HG02763 (cell line): Measurements from ENCODE around the gene TGM2.
"Not testable (repeated sequence)": the region's sequence is repeated elsewhere in the genome, so short reads cannot be mapped to it uniquely, and the experiment has no call there.

Experiments used
- ATAC-seq: cut with Tn5 transposase; IDR thresholded peaks from one replicate; pipeline ENCODE4 v1.9.1; 2021; ENCODE audit warnings: mild to moderate bottlenecking, moderate library complexity; ENCODE audit not compliant: unreplicated experiment

Gene TGM2

GRCh38 chr20:38119446-38119845 lies 45.6 kb downstream of the TGM2 start:
- no peak for ATAC-seq

DNA sequence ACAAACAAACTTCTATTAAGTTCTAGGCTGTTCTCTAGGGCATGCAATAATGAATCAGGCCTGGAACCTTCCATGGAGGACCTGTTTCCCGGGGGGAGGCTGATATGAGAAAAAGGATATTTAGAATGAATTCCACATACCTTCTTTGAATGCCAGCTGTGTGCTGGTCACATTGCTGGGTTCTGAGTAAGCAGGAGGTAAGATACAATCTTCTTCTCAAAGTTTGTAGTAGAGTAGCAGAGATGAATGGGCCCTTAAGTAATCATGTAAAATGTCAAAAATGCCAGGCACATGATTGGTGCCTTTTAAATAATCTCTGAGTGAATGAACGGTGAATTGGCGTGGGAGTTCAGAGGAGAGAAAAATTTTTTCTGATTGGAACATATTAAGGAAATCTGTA lies 47.4 kb downstream of the TGM2 start:
- no peak for ATAC-seq

DNA sequence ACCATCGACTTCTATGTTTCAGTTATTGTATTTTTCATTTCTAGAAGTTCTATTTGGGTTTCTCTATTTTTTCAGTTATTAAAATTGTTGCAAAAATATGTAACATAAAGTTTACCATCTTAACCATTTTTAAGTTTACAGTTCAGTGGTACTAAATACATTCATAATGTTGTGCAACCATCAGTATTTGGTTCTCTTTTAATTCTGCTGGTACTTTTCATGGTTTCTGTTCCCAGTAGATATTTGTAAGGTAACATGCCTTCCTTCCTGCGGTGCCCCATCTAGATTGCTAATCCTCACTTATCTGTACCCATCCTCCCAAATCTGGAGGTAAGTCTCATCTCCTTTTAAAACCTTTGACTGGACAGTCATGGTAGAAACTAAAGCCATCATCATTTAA lies 47.9 kb downstream of the TGM2 start:
- no peak for ATAC-seq

DNA sequence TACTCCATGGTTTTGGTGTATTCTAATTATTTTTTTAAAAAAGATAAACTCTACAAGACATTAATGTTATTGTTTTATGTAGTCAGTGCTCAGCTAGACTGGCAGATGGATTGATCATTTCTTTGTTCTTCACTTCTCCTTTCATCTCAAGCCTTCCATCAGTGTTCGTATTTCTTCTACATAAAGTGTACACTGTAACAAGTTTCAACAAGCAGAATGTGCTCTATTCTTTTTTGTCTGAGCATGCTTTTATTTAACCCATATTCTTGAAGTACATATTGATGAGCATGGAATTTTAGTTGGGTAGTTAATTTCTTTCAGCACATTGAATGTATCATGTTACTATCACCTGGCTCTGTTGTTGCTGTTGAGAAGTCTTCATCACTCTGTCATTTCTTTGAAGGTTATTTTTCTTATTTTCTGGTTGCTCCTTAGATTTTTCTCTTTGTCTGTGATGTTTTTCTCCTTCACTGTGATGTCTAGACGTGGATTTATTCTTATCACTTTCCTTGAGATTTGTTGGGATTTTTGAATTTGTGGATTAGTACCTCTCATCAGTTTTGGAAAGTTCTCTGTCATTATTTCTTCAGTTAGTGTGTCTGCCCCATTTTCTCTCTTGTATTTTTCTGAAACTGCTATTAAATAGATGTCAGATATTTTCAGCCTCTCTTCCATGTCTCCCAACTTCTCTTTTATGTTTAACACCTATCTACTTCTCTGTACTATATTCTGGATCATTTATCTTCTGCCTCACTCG lies 48.5 kb downstream of the TGM2 start:
- no peak for ATAC-seq

- ATAC-seq, result no peak
Observed at GRCh38 chr20:38115896-38116295, 49.2 kb downstream of the TGM2 start.

- ATAC-seq, result no peak
Observed at GRCh38 chr20:38115205-38115604, 49.9 kb downstream of the TGM2 start.

DNA sequence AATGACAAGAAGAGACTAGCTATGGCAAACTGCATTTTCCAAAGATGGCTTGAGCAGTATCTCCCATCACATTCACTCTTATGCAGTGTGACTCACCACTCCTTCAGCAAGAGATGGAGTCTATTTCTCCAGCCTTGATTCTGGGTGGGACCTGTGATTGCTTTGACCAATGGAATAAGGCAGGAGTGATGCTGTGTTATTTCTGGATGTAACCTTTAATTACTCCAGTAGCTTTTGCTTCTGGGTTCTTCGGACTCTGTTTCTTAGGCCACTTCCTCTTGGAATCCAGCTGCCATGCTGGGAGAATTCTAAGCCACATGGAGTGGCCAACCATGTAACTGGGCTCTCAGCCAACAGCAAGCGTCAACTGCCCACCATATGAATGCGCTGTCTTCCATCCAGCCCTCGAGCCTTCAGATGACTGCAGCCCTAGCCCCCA lies 50.7 kb downstream of the TGM2 start:
- no peak for ATAC-seq

DNA sequence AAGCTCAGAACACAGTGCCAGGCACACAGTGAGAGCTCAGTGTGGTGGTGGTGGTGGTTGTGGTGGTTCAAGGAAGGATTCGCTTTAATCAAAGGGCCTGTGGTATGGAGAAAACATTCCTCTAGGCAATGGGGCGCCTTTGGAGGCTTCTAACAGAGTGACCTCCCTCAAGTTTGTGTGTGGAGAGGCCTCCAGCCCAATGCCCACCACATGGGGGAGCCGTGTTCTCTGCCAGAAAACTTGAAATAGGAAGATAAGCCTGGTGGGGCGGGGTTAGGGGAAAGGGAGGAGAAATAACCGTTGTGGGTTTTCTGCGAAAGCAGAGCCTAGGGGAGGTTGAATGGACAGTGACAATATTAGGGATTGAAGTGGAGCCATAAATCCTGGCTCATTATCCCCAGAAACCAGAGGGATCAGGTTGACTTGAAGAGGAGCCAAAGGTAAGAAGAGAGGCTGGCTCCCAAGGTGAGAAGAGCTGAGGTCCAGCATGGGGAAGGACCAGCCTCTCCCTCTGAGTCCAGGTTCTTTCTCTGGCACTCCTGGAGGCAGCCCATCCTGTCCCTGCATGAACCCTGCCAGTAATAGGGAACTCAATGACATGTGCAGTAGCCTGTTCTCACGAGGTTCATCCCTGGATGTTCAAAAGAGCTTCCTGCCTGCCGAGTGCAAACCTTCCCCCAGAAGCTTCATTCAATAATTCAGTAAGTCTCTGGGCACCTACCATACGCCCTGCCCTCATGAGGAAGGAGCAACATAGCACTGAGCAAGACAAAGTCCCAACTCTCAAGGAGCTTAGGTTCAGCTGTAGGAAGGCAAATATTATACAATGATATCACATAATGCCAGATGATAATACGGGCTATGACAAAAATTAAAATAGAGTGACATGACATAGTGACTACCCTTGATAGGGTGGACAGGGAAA lies 51.4 kb downstream of the TGM2 start:
- ATAC-seq, result no peak

DNA sequence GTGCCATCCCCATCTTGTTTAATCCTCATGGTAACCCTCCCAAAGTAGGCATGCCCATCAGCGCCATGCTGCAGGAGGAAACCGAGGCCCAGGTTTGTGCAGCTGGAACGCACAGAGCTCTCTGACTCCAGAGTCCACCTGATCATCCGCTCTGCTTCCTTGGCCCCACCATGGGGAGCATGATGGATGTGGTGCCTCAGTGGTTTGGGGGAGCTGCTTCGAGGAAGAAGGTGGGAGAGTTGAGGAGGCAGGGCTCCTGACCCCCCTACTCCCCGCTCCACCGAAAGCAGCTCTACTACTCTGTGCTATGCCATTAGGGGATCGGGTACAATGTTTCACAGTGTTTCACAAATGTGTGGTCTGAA lies 52.2 kb downstream of the TGM2 start:
- no peak for ATAC-seq

GRCh38 chr20:38112261-38112929 lies 52.7 kb downstream of the TGM2 start:
- ATAC-seq, result no peak

DNA sequence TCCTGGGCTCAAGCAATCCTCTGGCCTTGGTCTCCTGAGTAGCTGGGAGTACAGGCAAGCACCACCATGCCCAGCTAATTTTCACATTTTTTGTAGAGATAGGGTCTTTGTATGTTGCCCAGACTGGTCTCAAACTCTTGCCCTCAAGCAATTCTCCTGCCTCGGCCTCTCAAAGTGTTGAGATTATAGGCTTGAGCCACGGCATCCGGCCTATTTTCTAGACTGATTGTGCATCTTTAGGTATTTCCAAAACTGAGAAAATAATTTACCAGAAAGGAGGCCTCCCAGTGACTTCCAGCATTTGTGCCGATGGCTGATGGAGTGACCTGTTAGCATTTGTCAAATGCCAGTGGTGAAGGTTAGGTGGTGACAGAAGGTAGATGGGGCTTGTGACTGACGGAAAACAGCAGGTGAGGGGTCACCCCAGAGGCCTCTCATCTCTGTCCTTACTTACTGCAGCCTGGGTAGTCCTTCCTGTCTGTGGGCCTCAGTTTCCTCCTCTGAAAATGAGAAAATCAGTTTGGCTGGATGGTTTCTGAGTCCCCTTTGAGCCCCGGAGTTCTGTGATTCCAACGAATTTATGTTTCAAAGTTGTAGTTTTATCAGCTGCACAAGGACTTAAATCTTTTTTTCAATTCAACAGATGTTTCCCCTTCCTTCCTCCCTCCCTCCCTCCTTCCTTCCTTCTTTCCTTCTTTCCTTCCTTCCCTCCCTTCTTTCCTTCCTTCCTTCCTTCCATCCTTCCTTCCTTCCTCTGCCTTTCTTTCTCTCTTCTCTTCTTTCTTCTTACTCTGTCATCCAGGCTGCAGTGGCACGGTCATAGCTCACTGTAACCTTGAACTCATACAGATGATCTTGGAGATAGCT lies 53.5 kb downstream of the TGM2 start:
- ATAC-seq, result no peak

DNA sequence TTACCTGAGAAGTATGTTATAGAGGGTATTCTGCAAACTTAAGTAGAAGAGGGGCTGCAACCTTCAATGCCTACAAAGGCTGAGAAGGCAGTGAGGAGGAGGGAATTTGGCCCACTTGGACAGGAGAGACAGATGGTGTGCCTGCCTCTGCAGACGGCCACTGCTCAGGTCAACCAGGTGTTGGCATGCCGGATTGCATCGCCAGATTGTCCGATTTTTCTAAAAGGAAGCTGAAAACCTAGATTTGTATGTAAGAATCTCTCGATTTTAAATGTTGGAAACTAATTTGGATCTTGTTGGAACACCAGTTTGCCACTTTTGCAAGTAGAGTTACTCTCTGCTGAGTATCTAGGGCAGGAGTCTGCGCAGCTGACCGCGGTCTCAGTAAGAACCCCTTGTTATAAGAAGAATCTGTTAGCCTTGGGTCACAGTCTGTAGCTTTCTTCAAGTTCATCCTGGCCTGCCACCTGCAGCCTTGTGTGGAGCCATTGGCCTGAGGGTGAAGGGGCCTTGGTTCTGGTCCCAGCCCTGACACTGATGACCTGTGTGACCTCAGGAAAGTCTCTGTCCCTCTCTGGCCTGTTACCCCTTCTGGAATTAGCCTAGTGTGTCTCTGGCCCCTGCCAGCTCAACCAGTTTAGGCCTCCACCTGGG lies 54.4 kb downstream of the TGM2 start:
- ATAC-seq, result no peak

DNA sequence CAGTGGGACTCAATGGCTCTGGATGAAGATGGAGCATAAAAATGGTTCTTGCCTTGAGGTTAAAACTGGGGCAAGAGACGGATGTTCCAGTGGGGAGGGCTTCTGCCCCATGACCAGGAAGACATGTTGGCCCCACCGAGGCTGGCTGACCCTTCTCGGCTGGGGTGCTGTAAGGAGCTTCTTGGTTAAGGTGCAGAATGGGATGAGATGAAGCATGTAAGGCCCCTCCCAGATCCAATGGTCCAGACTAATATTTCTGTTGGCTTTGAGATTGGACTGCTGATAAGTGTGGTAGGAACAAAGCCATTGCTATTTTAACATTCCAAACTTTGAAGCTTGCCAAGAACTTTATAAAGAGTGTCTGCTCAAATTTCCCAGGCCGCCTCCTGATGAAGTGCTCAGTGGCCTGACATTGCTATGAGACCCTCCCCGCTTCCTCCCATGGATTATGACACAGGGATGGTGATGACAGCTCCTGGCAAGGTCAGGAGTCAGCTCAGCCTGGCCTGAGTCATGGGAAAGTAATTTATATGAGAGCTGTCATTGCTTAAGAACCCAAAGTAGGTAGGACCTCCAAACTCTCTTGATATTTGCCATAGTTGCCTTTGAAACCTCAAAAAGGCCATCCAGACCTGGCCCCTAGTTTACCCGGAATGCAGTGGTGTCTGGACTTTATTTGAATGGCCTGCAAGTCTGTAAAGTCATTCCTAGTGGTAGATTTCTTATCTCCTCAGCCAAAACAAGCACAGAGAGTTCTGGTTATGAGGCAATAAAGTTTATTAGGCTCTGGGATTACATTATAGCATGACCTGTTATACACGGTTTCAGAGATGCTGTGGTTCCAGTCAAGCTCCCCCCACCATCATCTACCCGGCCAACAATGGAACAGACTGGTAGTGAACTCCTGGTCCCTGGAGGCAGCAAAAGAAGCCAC lies 55.2 kb downstream of the TGM2 start:
- ATAC-seq, result no peak

GRCh38 chr20:38108986-38109541 lies 56.0 kb downstream of the TGM2 start:
- ATAC-seq, result no peak

DNA sequence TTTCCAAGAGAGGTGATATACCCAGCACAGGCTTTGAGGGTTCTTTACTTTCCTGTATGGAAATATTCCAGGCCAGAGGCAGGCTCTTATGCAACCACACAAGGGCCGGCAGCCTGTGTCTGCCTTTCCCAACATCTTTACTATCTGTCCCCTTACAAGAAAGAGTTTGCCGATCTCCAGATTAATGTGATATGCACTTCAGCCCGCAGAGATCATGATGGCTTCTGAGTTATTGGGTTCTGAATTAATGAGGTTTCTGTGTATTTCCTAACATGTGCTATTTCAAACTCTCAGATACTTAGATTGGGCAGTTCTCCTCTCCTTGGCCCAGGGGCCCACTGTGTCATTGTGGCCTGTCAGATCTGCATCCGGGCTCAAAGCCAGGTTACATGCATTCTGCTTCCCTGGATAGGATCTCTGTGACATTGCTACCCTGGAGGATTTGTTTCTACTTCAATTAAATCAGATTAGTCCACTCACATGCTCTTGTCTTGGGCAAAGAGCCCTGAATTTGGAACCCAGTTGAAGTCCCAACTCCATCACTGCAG lies 56.6 kb downstream of the TGM2 start:
- ATAC-seq, result no peak

DNA sequence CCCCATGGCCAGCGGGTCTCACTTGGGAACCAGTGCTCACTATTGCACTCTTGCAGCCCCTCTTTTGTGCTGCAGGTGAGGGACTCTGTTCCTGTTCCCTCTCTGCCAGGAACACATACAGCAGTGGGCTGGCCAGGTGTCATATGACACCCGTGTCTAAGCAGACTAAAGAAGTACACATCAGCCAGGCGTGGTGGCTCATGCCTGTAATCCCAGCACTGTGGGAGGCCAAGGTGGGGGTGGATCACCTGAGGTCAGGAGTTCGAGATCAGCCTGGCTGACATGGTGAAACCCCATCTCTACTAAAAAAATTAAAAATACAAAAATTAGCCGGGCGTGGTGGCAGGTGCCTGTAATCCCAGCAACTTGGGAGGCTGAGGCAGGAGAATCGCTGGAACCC lies 57.2 kb downstream of the TGM2 start:
- ATAC-seq, result not testable (repeated sequence)

GRCh38 chr20:38107386-38107785 lies 57.7 kb downstream of the TGM2 start:
- not testable (repeated sequence) for ATAC-seq

- ATAC-seq, result no peak
Observed at GRCh38 chr20:38106461-38106860, 58.6 kb downstream of the TGM2 start.
